Neural cell (in vitro differentiated cells): ENCODE data around the gene CBFA2T3. TPM values are rescaled to one million over a fixed set of nuclear protein-coding genes. Genes with fewer than 3 reads are reported as not detected.

Source experiments
- H2AFZ ChIP-seq: fragments of 200-600, 300-800 bp; sonication (generic), shearing (Covaris generic); 2 replicates; pipeline ENCODE4 v1.6.0; 2014; ENCODE audit warnings: low read depth, mild to moderate bottlenecking, antibody characterized with exemption, low read length, moderate library complexity
- H3F3A ChIP-seq: fragments of 200-600 bp; shearing (Covaris generic); 2 replicates; pipeline ENCODE4 v1.6.1; 2016; ENCODE audit warnings: mild to moderate bottlenecking, moderate library complexity, mixed read lengths, antibody characterized with exemption, low read length; ENCODE audit not compliant: insufficient read depth, poor library complexity, severe bottlenecking
- H3K27ac ChIP-seq: fragments of 200-600, 300-800 bp; sonication (generic), shearing (Covaris generic); 2 replicates; pipeline ENCODE4 v1.5.1; 2014; ENCODE audit warnings: mild to moderate bottlenecking, low read length, moderate library complexity
- H3K27me3 ChIP-seq: fragments of 300-800, 200-600 bp; sonication (generic), shearing (Covaris generic); 2 replicates; pipeline ENCODE4 v1.6.0; 2014; ENCODE audit warnings: mild to moderate bottlenecking, low read depth, low read length, moderate library complexity; ENCODE audit not compliant: insufficient read depth
- H3K36me3 ChIP-seq: fragments of 300-800, 200-600 bp; sonication (generic), shearing (Covaris generic); 2 replicates; pipeline ENCODE4 v1.5.1; 2014; ENCODE audit warnings: mild to moderate bottlenecking, antibody characterized with exemption, low read length, moderate library complexity; ENCODE audit not compliant: insufficient read depth
- H3K4me2 ChIP-seq: fragments of 300-800, 200-600 bp; sonication (generic), shearing (Covaris generic); 2 replicates; pipeline ENCODE4 v1.6.0; 2014; ENCODE audit warnings: mild to moderate bottlenecking, low read length
- H3K4me3 ChIP-seq: fragments of 300-800, 200-600 bp; sonication (generic), shearing (Covaris generic); 2 replicates; pipeline ENCODE4 v1.5.1; 2014; ENCODE audit warnings: mild to moderate bottlenecking, low read length, moderate library complexity
- H3K79me2 ChIP-seq: fragments of 200-600 bp; shearing (Covaris generic); replicated peaks from 2 replicates; pipeline ENCODE4 v1.6.0; 2014; ENCODE audit warnings: mild to moderate bottlenecking, low read length, moderate library complexity; ENCODE audit not compliant: insufficient read depth
- H3K9ac ChIP-seq: fragments of 300-800, 200-600 bp; sonication (generic), shearing (Covaris generic); 2 replicates; pipeline ENCODE4 v1.6.1; 2016; ENCODE audit warnings: mild to moderate bottlenecking, low read length, mixed read lengths
- H3K9me2 ChIP-seq: fragments of 200-600 bp; shearing (Covaris generic); 2 replicates; pipeline ENCODE4 v1.6.1; 2016; ENCODE audit warnings: mild to moderate bottlenecking, low read length, mixed read lengths; ENCODE audit not compliant: insufficient read depth
- H3K9me3 ChIP-seq: fragments of 200-600, 300-800 bp; sonication (generic), shearing (Covaris generic); 2 replicates; pipeline ENCODE4 v1.6.1; 2016; ENCODE audit warnings: mild to moderate bottlenecking, mixed run types, low read length, moderate library complexity, mixed read lengths
- H4K20me1 ChIP-seq: fragments of 200-600 bp; shearing (Covaris generic); 2 replicates; pipeline ENCODE4 v1.6.1; 2016; ENCODE audit warnings: mild to moderate bottlenecking, mixed run types; ENCODE audit not compliant: insufficient read depth
- CTCF ChIP-seq: fragments of 450-650 bp; IDR thresholded peaks from 2 replicates; pipeline ENCODE4 v1.5.1; 2014; ENCODE audit warnings: antibody characterized with exemption, mild to moderate bottlenecking, moderate library complexity; ENCODE audit not compliant: poor library complexity, severe bottlenecking
- EP300 ChIP-seq: fragments of 450-650 bp; conservative IDR thresholded peaks from 2 replicates; pipeline ENCODE4 v1.6.1; 2014; ENCODE audit warnings: antibody characterized with exemption, mild to moderate bottlenecking, moderate library complexity; ENCODE audit not compliant: poor library complexity, severe bottlenecking
- EZH2 ChIP-seq: fragments of 200-600, 300-800 bp; shearing (Covaris generic), sonication (generic); IDR thresholded peaks from 2 replicates; pipeline ENCODE4 v1.6.1; 2014; ENCODE audit warnings: antibody characterized with exemption, low read length, borderline replicate concordance, mild to moderate bottlenecking; ENCODE audit not compliant: insufficient read depth, poor library complexity, severe bottlenecking
- MXI1 ChIP-seq: fragments of 450-650 bp; conservative IDR thresholded peaks from 2 replicates; pipeline ENCODE4 v1.6.1; 2014; ENCODE audit warnings: antibody characterized with exemption, mild to moderate bottlenecking; ENCODE audit not compliant: poor library complexity, severe bottlenecking
- POLR2AphosphoS5 ChIP-seq: IDR thresholded peaks from 2 replicates; pipeline ENCODE4 v1.6.1; 2012
- RAD21 ChIP-seq: fragments of 450-650 bp; conservative IDR thresholded peaks from 2 replicates; pipeline ENCODE4 v1.6.1; 2014; ENCODE audit warnings: antibody characterized with exemption, mild to moderate bottlenecking, moderate library complexity
- REST ChIP-seq: IDR thresholded peaks from 2 replicates; pipeline ENCODE4 v1.6.1; 2012; ENCODE audit warnings: borderline replicate concordance
- SMC3 ChIP-seq: fragments of 450-650 bp; conservative IDR thresholded peaks from 2 replicates; pipeline ENCODE4 v1.6.1; 2014; ENCODE audit warnings: antibody characterized with exemption, mild to moderate bottlenecking, moderate library complexity; ENCODE audit not compliant: poor library complexity
- TAF1 ChIP-seq: IDR thresholded peaks from 2 replicates; pipeline ENCODE4 v1.6.1; 2012; ENCODE audit warnings: low read depth
- polyA plus RNA-seq: library from polyadenylated mRNA; depleted of rRNA; stranded (reverse); fragments of >200 nt; gene quantifications from 2 replicates; pipeline ENCODE4 v1.2.3, GENCODE V29; 2014

CBFA2T3 gene
- polyA plus RNA-seq, 1 donor from 2014 or later, result 2.1 TPM

GRCh38 chr16:89022051-89022836 lies 45.2 kb upstream of the CBFA2T3 start:
- H2AFZ ChIP-seq, result no peak overlapping the region
- H3K9ac ChIP-seq, result no peak overlapping the region
- no peaks in the 10 kb centered on the region for H4K20me1 ChIP-seq
- no peaks in the 10 kb centered on the region for H3K36me3 ChIP-seq
- H3K79me2 ChIP-seq, result no peaks in the 10 kb centered on the region
- no peaks in the 10 kb centered on the region for H3K9me2 ChIP-seq
- H3F3A ChIP-seq, result no peaks in the 10 kb centered on the region
- H3K4me2 ChIP-seq, result no peak overlapping the region
- no peak overlapping the region for H3K27ac ChIP-seq
- H3K9me3 ChIP-seq, result no peaks in the 10 kb centered on the region
- TF ChIP-seq TAF1 (no peak), SMC3 (no peak), EZH2 (no peak), REST (no peak), EP300 (no peak), MXI1 (no peak), CTCF (no peak), RAD21 (no peak), POLR2AphosphoS5 (no peak)
- no peaks in the 10 kb centered on the region for H3K27me3 ChIP-seq
- no peak overlapping the region for H3K4me3 ChIP-seq

GRCh38 chr16:89020925-89021595 lies 44.1 kb upstream of the CBFA2T3 start:
- Histone ChIP-seq H3K4me2 (no peak overlapping the region), H3K9ac (no peak overlapping the region), H3K4me3 (no peak overlapping the region), H3K9me3 (no peaks in the 10 kb centered on the region), H3K79me2 (no peaks in the 10 kb centered on the region), H3K9me2 (no peaks in the 10 kb centered on the region), H3K36me3 (no peaks in the 10 kb centered on the region), H3F3A (no peaks in the 10 kb centered on the region), H2AFZ (no peak overlapping the region), H4K20me1 (no peaks in the 10 kb centered on the region), H3K27me3 (no peaks in the 10 kb centered on the region), H3K27ac (no peak overlapping the region)
- TF ChIP-seq SMC3, result no peak
- no peak for TF ChIP-seq TAF1
- TF ChIP-seq EZH2, result no peak
- no peak for TF ChIP-seq RAD21
- TF ChIP-seq REST, result no peak
- TF ChIP-seq POLR2AphosphoS5, result no peak
- no peak for TF ChIP-seq CTCF
- no peak for TF ChIP-seq MXI1
- no peak for TF ChIP-seq EP300
